Right atrium auricular region (tissue), 2 donors: Measurements from ENCODE around the gene NR2F2. TPM values are rescaled to one million over a fixed set of nuclear protein-coding genes. Genes with fewer than 3 reads are reported as not detected.
A peak's percentile ranks its signal among the peaks of the same experiment; 100 is the strongest.

Experiments
- DNase-seq: peaks from one replicate; pipeline ENCODE4 v3.0.0-alpha.2; 2019; ENCODE audit warnings: low spot score
- H3K27ac ChIP-seq, 2 donors: fragments of 200-600 bp; sonication (generic); 1 replicate in 1 of 2; 2 replicates in 1 of 2; pipeline ENCODE4 v1.5.1; 2016 to 2019
- H3K27me3 ChIP-seq, 2 donors: fragments of 200-600 bp; sonication (generic); one replicate each; pipeline versions ENCODE4 v1.5.1 to v1.6.0; 2017 to 2019
- H3K36me3 ChIP-seq: fragments of 200-600 bp; sonication (generic); one replicate; pipeline ENCODE4 v1.5.1; 2016
- H3K4me1 ChIP-seq, 2 donors: fragments of 200-600 bp; sonication (generic); one replicate each; pipeline versions ENCODE4 v1.5.1 to v1.6.0; 2017 to 2019
- H3K4me3 ChIP-seq, 2 donors: fragments of 200-600 bp; sonication (generic); 1 replicate in 1 of 2; 2 replicates in 1 of 2; pipeline ENCODE4 v1.5.1; 2017 to 2019; ENCODE audit warnings: mild to moderate bottlenecking in 1 of 2, moderate library complexity in 1 of 2
- H3K9me3 ChIP-seq, 2 donors: fragments of 200-600 bp; sonication (generic); one replicate each; pipeline ENCODE4 v1.5.1; 2019
- total RNA-seq, 2 donors: library from RNA; depleted of rRNA; stranded (reverse); fragments of >200 nt; gene quantifications; one replicate each; pipeline ENCODE4 v1.1.0, GENCODE V29; 2016
- TF ChIP-seq, protein P1 (sequence below), 2 donors: fragments of 200-600 bp; sonication (generic); IDR thresholded peaks; one replicate each; pipeline ENCODE4 v1.5.1; 2019; ENCODE audit warnings: antibody characterized with exemption in 2 of 2

Gene NR2F2
- total RNA-seq, 2 donors from 2014 or later: 25.0 to 26.7 TPM

DNA sequence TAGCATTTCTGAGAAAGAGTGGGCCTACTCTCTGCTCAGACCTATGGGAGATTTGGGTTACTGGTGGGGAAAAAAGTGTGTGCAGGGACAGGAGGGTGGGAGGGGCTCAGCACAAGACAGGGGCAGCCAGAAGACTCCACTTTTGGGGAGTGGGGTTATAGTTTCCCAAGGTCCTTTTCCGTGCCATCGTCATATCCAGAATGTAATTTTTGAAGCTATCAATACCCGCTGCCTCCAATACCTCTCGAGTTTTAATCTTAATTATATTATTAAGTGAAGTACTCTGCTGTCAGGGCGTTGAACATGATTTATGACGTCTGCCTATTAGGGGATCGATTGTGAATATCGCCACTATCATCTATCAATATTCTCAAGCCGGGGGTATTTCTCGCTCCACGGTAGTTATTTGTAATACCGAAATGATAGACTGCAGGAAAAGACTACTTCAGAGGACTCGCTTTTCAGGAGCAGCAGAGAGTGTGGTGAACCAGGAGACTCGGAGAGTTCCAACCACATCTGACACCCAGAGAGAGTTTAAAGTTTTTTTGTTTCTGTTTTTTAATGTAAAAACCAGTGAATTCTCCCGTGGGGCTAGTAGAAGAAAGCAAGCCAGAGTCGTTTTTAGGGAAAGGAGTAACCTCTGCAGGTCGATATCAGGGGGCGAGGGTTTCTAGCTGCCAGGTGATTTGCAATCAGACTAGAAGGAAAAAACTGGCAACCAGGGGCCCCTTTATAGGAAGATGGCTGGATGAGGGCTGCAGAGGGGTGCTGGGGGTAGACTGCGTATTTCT lies 20.6 kb downstream of the NR2F2 start:
- DNase-seq: no peak
- Histone ChIP-seq H3K36me3 (no peaks in the 10 kb centered on the region), H3K4me3 (peak overlapping the region in 1 of 2 donors; percentile 14), H3K27ac (peak overlapping the region; percentile 77 to 97), H3K27me3 (no peaks in the 10 kb centered on the region), H3K4me1 (peaks cover 0 to 31% of the 10 kb centered on the region in 2 donors), H3K9me3 (no peaks in the 10 kb centered on the region)
- TF ChIP-seq, protein P1, sequence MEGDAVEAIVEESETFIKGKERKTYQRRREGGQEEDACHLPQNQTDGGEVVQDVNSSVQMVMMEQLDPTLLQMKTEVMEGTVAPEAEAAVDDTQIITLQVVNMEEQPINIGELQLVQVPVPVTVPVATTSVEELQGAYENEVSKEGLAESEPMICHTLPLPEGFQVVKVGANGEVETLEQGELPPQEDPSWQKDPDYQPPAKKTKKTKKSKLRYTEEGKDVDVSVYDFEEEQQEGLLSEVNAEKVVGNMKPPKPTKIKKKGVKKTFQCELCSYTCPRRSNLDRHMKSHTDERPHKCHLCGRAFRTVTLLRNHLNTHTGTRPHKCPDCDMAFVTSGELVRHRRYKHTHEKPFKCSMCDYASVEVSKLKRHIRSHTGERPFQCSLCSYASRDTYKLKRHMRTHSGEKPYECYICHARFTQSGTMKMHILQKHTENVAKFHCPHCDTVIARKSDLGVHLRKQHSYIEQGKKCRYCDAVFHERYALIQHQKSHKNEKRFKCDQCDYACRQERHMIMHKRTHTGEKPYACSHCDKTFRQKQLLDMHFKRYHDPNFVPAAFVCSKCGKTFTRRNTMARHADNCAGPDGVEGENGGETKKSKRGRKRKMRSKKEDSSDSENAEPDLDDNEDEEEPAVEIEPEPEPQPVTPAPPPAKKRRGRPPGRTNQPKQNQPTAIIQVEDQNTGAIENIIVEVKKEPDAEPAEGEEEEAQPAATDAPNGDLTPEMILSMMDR (IDR thresholded peaks at IDR 0.05): no peak

DNA sequence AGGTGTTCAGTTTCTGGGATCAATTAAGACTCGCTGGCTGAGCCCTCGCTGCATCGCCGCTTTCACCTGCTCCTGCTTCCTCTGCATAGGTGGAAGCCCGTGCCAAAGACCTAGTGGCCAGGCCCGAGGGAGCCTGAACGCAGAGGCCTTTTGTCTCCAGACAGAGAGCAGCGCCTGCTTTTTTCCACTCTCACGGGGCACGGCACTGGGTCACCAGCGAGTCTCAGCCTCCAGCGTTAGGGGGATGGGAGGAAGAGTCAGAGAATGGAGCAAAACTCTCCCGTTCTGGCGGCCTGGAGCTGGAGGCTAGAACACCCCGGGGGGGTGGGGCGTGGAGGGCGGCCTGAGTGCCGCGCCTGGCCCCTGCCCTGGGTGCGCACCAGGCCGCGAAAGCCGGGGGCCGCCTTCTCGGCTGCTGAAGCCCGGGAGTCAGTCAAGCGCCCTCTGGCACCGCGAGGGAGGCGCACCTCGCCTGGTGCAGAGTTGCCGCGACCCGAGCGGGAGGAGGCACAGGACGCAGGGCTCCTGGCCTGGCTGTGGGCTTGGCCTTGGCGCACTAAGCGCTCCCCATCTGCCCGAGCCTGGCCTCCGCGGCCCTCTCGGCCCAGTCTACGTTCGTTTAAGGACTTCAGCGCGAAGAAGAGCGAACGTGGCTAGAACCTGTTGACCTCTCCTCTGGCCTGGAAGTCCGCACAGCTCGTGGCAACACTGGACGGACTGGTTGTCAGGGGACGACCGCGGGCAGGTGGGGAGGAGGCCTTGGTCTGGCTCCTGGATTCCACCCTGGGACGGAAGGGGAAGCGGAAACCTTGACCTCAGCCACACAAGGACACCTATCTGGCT lies 21.5 kb downstream of the NR2F2 start:
- Histone ChIP-seq H3K4me1 (peaks cover 0 to 30% of the 10 kb centered on the region in 2 donors), H3K9me3 (no peaks in the 10 kb centered on the region), H3K4me3 (peak overlapping the region in 1 of 2 donors; percentile 14), H3K27ac (peak overlapping the region; percentile 77 to 97), H3K27me3 (no peaks in the 10 kb centered on the region), H3K36me3 (no peaks in the 10 kb centered on the region)
- no peak for DNase-seq
- TF ChIP-seq, protein P1 (IDR thresholded peaks at IDR 0.05): peak in 1 of 2 donors; percentile 16

DNA sequence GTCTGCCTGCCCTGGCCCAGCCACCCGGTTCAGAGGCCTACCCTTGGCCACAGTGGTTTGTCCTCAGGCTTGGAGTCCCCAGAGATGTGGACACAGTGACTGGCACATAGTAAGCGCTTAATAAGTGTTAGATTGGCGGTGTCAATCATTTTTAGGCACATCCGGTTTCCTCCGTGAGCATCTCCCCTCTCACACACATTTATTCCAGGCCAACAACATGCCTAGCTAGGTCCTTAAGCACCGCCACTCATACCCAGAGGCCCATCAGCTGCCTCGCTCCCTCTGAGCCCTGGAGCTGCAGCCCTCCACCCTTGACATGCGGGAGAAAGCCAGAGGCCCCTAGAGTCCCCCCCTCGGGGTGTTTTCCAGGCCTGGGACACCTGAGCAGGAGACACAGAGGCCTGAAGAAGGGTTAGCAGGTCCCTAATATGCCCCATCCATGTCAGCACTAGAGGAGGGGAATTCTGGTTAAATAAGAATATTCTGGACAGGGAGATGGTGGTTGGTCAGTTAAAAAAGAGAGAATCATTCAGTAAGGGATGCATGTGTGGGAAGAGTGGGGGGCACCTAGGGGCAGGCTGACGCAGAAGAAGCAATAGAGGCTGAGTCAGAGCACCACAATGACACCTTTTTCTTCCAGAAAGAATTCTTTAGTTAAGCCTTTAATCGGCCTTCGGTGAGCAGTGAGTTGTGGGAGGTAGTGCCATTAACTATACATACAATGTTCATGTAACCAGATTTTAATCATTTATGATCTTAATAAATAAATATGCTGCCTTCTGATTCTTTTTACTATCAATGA lies 22.3 kb downstream of the NR2F2 start:
- H3K27me3 ChIP-seq: no peaks in the 10 kb centered on the region
- no peaks in the 10 kb centered on the region for H3K9me3 ChIP-seq
- H3K4me1 ChIP-seq: peaks cover 0 to 28% of the 10 kb centered on the region in 2 donors
- peak overlapping the region; percentile 90 to 97 for H3K27ac ChIP-seq
- DNase-seq: no peak
- TF ChIP-seq, protein P1 (IDR thresholded peaks at IDR 0.05): no peak
- no peaks in the 10 kb centered on the region for H3K36me3 ChIP-seq
- H3K4me3 ChIP-seq: no peak overlapping the region

DNA sequence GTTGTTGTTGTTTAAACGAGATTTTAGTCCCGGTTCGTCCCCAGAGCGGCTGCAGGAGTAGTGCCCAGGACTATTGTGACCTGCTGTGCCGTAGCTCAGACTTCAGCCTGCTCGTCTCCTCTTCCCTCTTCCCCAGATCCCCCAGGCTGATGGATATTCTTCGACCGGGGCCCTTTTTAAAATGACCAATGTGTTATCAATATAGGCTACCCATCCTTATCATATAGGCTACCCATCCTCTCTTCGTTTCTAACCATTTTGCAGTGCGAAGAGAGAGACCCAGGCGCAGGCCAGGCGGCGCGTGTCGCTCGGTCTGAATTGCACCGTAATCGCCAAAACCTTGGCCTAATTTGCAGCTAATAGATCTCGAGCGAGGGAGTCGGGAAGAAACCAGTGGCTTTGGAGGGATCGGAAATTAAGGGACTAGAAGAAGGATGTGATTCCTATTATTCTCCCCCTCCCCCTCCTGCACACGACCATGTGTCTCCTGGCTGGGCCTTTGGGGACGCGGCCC lies 23.0 kb downstream of the NR2F2 start:
- DNase-seq: no peak
- H3K4me3 ChIP-seq: peak overlapping the region in 1 of 2 donors; percentile 68
- H3K9me3 ChIP-seq: no peaks in the 10 kb centered on the region
- TF ChIP-seq, protein P1 (IDR thresholded peaks at IDR 0.05): no peak
- H3K4me1 ChIP-seq: peaks cover 0 to 26% of the 10 kb centered on the region in 2 donors
- peak overlapping the region; percentile 90 to 97 for H3K27ac ChIP-seq
- no peaks in the 10 kb centered on the region for H3K27me3 ChIP-seq
- H3K36me3 ChIP-seq: no peaks in the 10 kb centered on the region
